EL (cell line): ENCODE results near the gene FKBP9.
A peak's percentile ranks its signal among the peaks of the same experiment; 100 is the strongest.
"Not testable (repeated sequence)": the region's sequence is repeated elsewhere in the genome, so short reads cannot be mapped to it uniquely, and the experiment has no call there.

Experiments used
- DNase-seq: peaks from one replicate; pipeline ENCODE4 v3.0.0-alpha.2; 2016

FKBP9 gene

GRCh38 chr7:32952876-32953275 is 4.4 kb upstream of the FKBP9 start:
- no peak for DNase-seq

GRCh38 chr7:32958046-32959025 is 1.1 kb downstream of the FKBP9 start:
- DNase-seq: peak; percentile 53

- not testable (repeated sequence) for DNase-seq
Measured at GRCh38 chr7:32963880-32964301, 6.7 kb downstream of the FKBP9 start.

GRCh38 chr7:32964461-32965159 is 7.4 kb downstream of the FKBP9 start:
- not testable (repeated sequence) for DNase-seq

GRCh38 chr7:32966489-32967267 is 9.4 kb downstream of the FKBP9 start:
- DNase-seq: not testable (repeated sequence)

- DNase-seq: not testable (repeated sequence)
Measured at GRCh38 chr7:32967268-32967582, 10.0 kb downstream of the FKBP9 start.

GRCh38 chr7:32971967-32972366 is 14.7 kb downstream of the FKBP9 start:
- not testable (repeated sequence) for DNase-seq

- DNase-seq: not testable (repeated sequence)
Measured at GRCh38 chr7:32977159-32977558, 19.9 kb downstream of the FKBP9 start.

GRCh38 chr7:32979246-32979645 is 22.0 kb downstream of the FKBP9 start:
- peak; percentile 89 for DNase-seq

GRCh38 chr7:32979902-32980301 is 22.7 kb downstream of the FKBP9 start:
- DNase-seq: not testable (repeated sequence)

GRCh38 chr7:32988148-32988547 is 30.9 kb downstream of the FKBP9 start:
- DNase-seq: not testable (repeated sequence)

- DNase-seq: peak; percentile 76
Measured at GRCh38 chr7:32991068-32991585, 33.9 kb downstream of the FKBP9 start.

GRCh38 chr7:32991975-32992700 is 34.9 kb downstream of the FKBP9 start:
- not testable (repeated sequence) for DNase-seq

- not testable (repeated sequence) for DNase-seq
Measured at GRCh38 chr7:32992750-32993149, 35.5 kb downstream of the FKBP9 start.

GRCh38 chr7:32997956-32998355 is 40.7 kb downstream of the FKBP9 start:
- not testable (repeated sequence) for DNase-seq

- DNase-seq: peak; percentile 84
Measured at GRCh38 chr7:32998361-32999171, 41.3 kb downstream of the FKBP9 start.

GRCh38 chr7:32999380-32999779 is 42.1 kb downstream of the FKBP9 start:
- not testable (repeated sequence) for DNase-seq

GRCh38 chr7:33003111-33003510 is 45.9 kb downstream of the FKBP9 start:
- DNase-seq: not testable (repeated sequence)

GRCh38 chr7:33004104-33004616 is 46.9 kb downstream of the FKBP9 start:
- not testable (repeated sequence) for DNase-seq

GRCh38 chr7:33005193-33005592 is 48.0 kb downstream of the FKBP9 start:
- DNase-seq: not testable (repeated sequence)

GRCh38 chr7:33005690-33006089 is 48.5 kb downstream of the FKBP9 start:
- DNase-seq: not testable (repeated sequence)
